Testis (tissue), 2 donors: Measurements from ENCODE around the gene FAM110A.

Experiments used
- CTCF ChIP-seq, 3 experiments: fragments of 450-650 bp in 2 of 3; fragments of 200-600 bp in 1 of 3; sonication (generic) in 1 of 3; IDR thresholded peaks; one replicate each; pipeline ENCODE4 v1.5.1; 2016 to 2019; ENCODE audit warnings: antibody characterized with exemption in 3 of 3, mild to moderate bottlenecking in 2 of 3, moderate library complexity in 1 of 3
- POLR2A ChIP-seq: fragments of 450-650 bp; IDR thresholded peaks from one replicate; pipeline ENCODE4 v1.6.1; 2017; ENCODE audit warnings: antibody characterized with exemption, mild to moderate bottlenecking, moderate library complexity

DNA sequence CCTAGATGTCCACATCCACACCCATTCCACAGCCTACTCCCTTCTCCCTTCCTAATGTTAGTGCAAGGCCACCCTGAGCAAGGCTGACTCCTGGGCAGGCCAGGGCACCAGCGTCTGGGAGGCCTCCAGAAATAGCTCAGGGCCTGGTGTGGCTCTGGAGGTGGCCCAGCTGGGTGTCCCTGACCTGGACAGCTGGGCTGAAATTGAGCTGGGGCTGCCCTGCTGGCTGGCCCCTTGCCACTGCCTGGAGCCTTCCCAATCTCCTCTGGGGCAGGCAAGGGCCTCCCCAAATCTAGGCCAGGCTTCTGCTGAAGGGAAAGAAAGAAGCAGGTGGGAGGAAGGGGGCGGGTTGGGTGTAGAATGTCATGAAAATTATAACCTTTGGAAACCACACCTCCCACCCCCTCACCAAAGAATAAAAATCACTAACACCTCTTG is 2.1 kb downstream of the FAM110A start:
- no peak for TF ChIP-seq CTCF (IDR thresholded peaks at IDR 0.05)
- TF ChIP-seq POLR2A = no peak
